H1 (cell line): Measurements from ENCODE around the gene COQ8B. TPM values are rescaled to one million over a fixed set of nuclear protein-coding genes. Genes with fewer than 3 reads are reported as not detected.
"Not testable (repeated sequence)": the region's sequence is repeated elsewhere in the genome, so short reads cannot be mapped to it uniquely, and the experiment has no call there.

Source experiments
- CTCF ChIA-PET: fragments of 300-600 bp; sonication (Branson Sonifier 250); formaldehyde crosslinking; loops from one replicate; lab custom pipeline; 2021; ENCODE audit not compliant: partially characterized antibody; lab: Charles Lee
- POLR2A ChIA-PET: fragments of 300-600 bp; sonication (Branson Sonifier 250); formaldehyde crosslinking; loops from one replicate; lab custom pipeline; 2021; ENCODE audit warnings: inconsistent platforms; ENCODE audit not compliant: partially characterized antibody; lab: Charles Lee
- DNase-seq, 2 experiments: peaks; one replicate each; pipeline versions ENCODE4 v3.0.0 to v3.0.0-alpha.2; 2010 to 2022; ENCODE audit warnings: low spot score in 2 of 2, low read depth in 1 of 2, mixed read lengths in 1 of 2
- FAIRE-seq: peaks from 2 replicates; lab custom pipeline; 2011; peaks lifted over from hg19 to GRCh38; lab: Jason Lieb, UNC
- H2AFZ ChIP-seq: 2 replicates; pipeline ENCODE4 v1.8.1; 2012; ENCODE audit warnings: low read length, inconsistent platforms
- H2AK5ac ChIP-seq: 2 replicates; pipeline ENCODE4 v1.6.1; 2013; ENCODE audit warnings: low read depth, low read length
- H2BK120ac ChIP-seq: replicated peaks from 2 replicates; pipeline ENCODE3; 2013; ENCODE audit warnings: low read depth, low read length, inconsistent platforms
- H2BK12ac ChIP-seq: 2 replicates; pipeline ENCODE4 v1.6.1; 2013; ENCODE audit warnings: low read depth, low read length
- H2BK15ac ChIP-seq: 2 replicates; pipeline ENCODE4 v1.6.1; 2013; ENCODE audit warnings: low read length
- H2BK20ac ChIP-seq: 2 replicates; pipeline ENCODE4 v1.6.1; 2013; ENCODE audit warnings: low read length
- H2BK5ac ChIP-seq: 2 replicates; pipeline ENCODE4 v1.6.1; 2013; ENCODE audit warnings: low read depth, low read length
- H3K14ac ChIP-seq: 2 replicates; pipeline ENCODE4 v1.6.1; 2013; ENCODE audit warnings: inconsistent platforms; ENCODE audit not compliant: insufficient read length
- H3K18ac ChIP-seq: 2 replicates; pipeline ENCODE4 v1.6.1; 2013; ENCODE audit warnings: low read length; ENCODE audit errors: extremely low read depth
- H3K23ac ChIP-seq: 2 replicates; pipeline ENCODE4 v1.6.1; 2013; ENCODE audit warnings: inconsistent platforms; ENCODE audit not compliant: insufficient read length
- H3K23me2 ChIP-seq: 2 replicates; pipeline ENCODE4 v1.6.1; 2013; ENCODE audit warnings: low read depth, low read length
- H3K27ac ChIP-seq: 2 replicates; pipeline ENCODE4 v1.6.1; 2011; ENCODE audit warnings: low read depth, low read length, inconsistent platforms
- H3K27me3 ChIP-seq, 4 experiments: replicated peaks in 1 of 4; 1 replicate in 1 of 4; 2 replicates in 3 of 4; pipeline versions ENCODE4 v1.6.1 to v1.8.1; 2011 to 2013; ENCODE audit warnings: low read length in 3 of 4, mild to moderate bottlenecking in 3 of 4, inconsistent platforms in 2 of 4, mixed read lengths in 2 of 4, moderate library complexity in 1 of 4; ENCODE audit not compliant: control insufficient read depth in 3 of 4, insufficient read depth in 3 of 4; ENCODE audit errors: extremely low read depth in 1 of 4
- H3K36me3 ChIP-seq, 4 experiments: 2 replicates each; pipeline versions ENCODE4 v1.6.1 to v1.8.1; 2011 to 2013; ENCODE audit warnings: mild to moderate bottlenecking in 4 of 4, low read length in 3 of 4, moderate library complexity in 2 of 4, control low read depth in 1 of 4, inconsistent platforms in 1 of 4; ENCODE audit not compliant: insufficient read depth in 4 of 4, control insufficient read depth in 2 of 4
- H3K4ac ChIP-seq: replicated peaks from 2 replicates; pipeline ENCODE3; 2013; ENCODE audit warnings: low read length, low read depth, mixed read lengths, inconsistent platforms; ENCODE audit not compliant: insufficient read length
- H3K4me1 ChIP-seq, 4 experiments: replicated peaks in 1 of 4; 1 replicate in 1 of 4; 2 replicates in 3 of 4; pipeline versions ENCODE4 v1.6.1 to v1.8.1; 2011 to 2013; ENCODE audit warnings: low read length in 3 of 4, inconsistent platforms in 2 of 4, mixed read lengths in 1 of 4; ENCODE audit not compliant: insufficient read depth in 4 of 4, control insufficient read depth in 3 of 4
- H3K4me2 ChIP-seq, 2 experiments: 2 replicates each; pipeline versions ENCODE4 v1.6.1 to v1.8.1; 2011 to 2013; ENCODE audit warnings: low read depth in 2 of 2, low read length in 2 of 2, control low read depth in 1 of 2, inconsistent platforms in 1 of 2, mild to moderate bottlenecking in 1 of 2; ENCODE audit not compliant: insufficient read depth in 1 of 2
- H3K4me3 ChIP-seq, 4 experiments: fragments of 200-600, 300-600 bp in 1 of 4; sonication (generic), shearing (Covaris generic), sonication (Bioruptor Twin) in 1 of 4; 2 replicates each; pipeline versions ENCODE4 v1.5.1 to v1.8.1; 2011 to 2016; ENCODE audit warnings: low read length in 4 of 4, low read depth in 3 of 4, control low read depth in 2 of 4, inconsistent platforms in 2 of 4, mild to moderate bottlenecking in 2 of 4, mixed read lengths in 1 of 4, moderate library complexity in 1 of 4; ENCODE audit not compliant: insufficient read depth in 2 of 4; ENCODE audit errors: extremely low read depth in 1 of 4
- H3K56ac ChIP-seq: replicated peaks from 2 replicates; pipeline ENCODE3; 2013; ENCODE audit warnings: low read depth, mild to moderate bottlenecking, mixed read lengths, low read length, inconsistent platforms; ENCODE audit not compliant: insufficient read length
- H3K79me1 ChIP-seq: 2 replicates; pipeline ENCODE4 v1.6.1; 2013; ENCODE audit warnings: low read depth, low read length, control low read depth
- H3K79me2 ChIP-seq, 2 experiments: 2 replicates each; pipeline versions ENCODE4 v1.6.1 to v1.8.1; 2012 to 2013; ENCODE audit warnings: low read length in 2 of 2, mild to moderate bottlenecking in 2 of 2, inconsistent platforms in 1 of 2; ENCODE audit not compliant: insufficient read depth in 2 of 2, control insufficient read depth in 1 of 2
- H3K9ac ChIP-seq, 4 experiments: replicated peaks in 1 of 4; 1 replicate in 1 of 4; 2 replicates in 3 of 4; pipeline versions ENCODE4 v1.6.1 to v1.8.1; 2011 to 2013; ENCODE audit warnings: low read depth in 3 of 4, low read length in 3 of 4, control low read depth in 2 of 4, mild to moderate bottlenecking in 2 of 4, moderate library complexity in 2 of 4, inconsistent platforms in 1 of 4; ENCODE audit errors: extremely low read depth in 1 of 4
- H3K9me3 ChIP-seq, 2 experiments: 2 replicates each; pipeline versions ENCODE4 v1.6.1 to v1.8.1; 2012 to 2013; ENCODE audit warnings: mild to moderate bottlenecking in 2 of 2, moderate library complexity in 2 of 2, control low read depth in 1 of 2, inconsistent platforms in 1 of 2, low read depth in 1 of 2, low read length in 1 of 2, mixed read lengths in 1 of 2; ENCODE audit not compliant: insufficient read depth in 2 of 2
- H4K20me1 ChIP-seq, 2 experiments: replicated peaks in 1 of 2; 2 replicates each; pipeline versions ENCODE3 to v1.8.1; 2011 to 2013; ENCODE audit warnings: inconsistent platforms in 2 of 2, low read length in 2 of 2, mild to moderate bottlenecking in 1 of 2; ENCODE audit not compliant: insufficient read depth in 2 of 2, control insufficient read depth in 1 of 2
- H4K5ac ChIP-seq: 2 replicates; pipeline ENCODE4 v1.6.1; 2013; ENCODE audit warnings: low read length, low read depth, mixed read lengths, inconsistent platforms; ENCODE audit not compliant: insufficient read length
- H4K8ac ChIP-seq: 2 replicates; pipeline ENCODE4 v1.8.0; 2013; ENCODE audit warnings: mild to moderate bottlenecking, moderate library complexity, low read length, inconsistent platforms; ENCODE audit not compliant: insufficient read depth; ENCODE audit errors: extremely low read depth
- H4K91ac ChIP-seq: replicated peaks from 2 replicates; pipeline ENCODE3; 2013; ENCODE audit warnings: low read length, mixed read lengths, inconsistent platforms; ENCODE audit not compliant: insufficient read length
- WGBS, 2 experiments: shearing (Covaris generic) in 1 of 2; methylation state at CpG; one replicate each; pipeline versions ENCODE4 v1.1.6 to v1.1.7; 2013 to 2015; ENCODE audit warnings: low lambda C conversion rate in 2 of 2, mixed read lengths in 2 of 2, inconsistent platforms in 1 of 2, low coverage in 1 of 2, missing lambda C conversion rate in 1 of 2; ENCODE audit not compliant: insufficient replicate concordance in 2 of 2, insufficient coverage in 1 of 2, insufficient read length in 1 of 2; ENCODE audit errors: extremely low coverage in 1 of 2, missing lambda C conversion rate in 1 of 2; 5-methylcytosine and 5-hydroxymethylcytosine counted together
- polyA plus RNA-seq, 7 experiments: library from polyadenylated mRNA; depleted of rRNA in 3 of 7; stranded (reverse) in 5 of 7; unstranded in 2 of 7; fragments of >200 nt in 5 of 7; fragments of 200-250 nt in 2 of 7; gene quantifications; 1 replicate in 5 of 7; 2 replicates in 1 of 7; 4 replicates in 1 of 7; pipeline versions ENCODE4 v1.2.1 to v1.2.3, GENCODE V29; 2011 to 2013; ENCODE audit warnings: missing spikeins in 2 of 7, mixed read lengths in 2 of 7
- total RNA-seq: library from RNA; stranded (reverse); fragmentation: NEBNext Ultra II Directional; extraction: Animal tissue kit (Norgen Biotek cat#: 25700); gene quantifications from 2 replicates; pipeline ENCODE4 v1.2.1, GENCODE V29; 2021

Gene COQ8B
- total and polyA plus RNA-seq, 2 of the 8 experiments (the other 6 are each of a cell fraction or from before 2014, with no cell fraction given), result 41.7 to 46.1 TPM

GRCh38 chr19:40655684-40656083, 61.0 kb downstream of the COQ8B start:
- CTCF ChIA-PET, result interaction anchor here (1.2 to 3.4 kb wide), 3 partner anchors 47 to 66 kb away, joined by 3 to 11 read pairs (median 3); no protein-coding TSS in a partner anchor
- H3K4me3 ChIP-seq, H4K5ac ChIP-seq, H3K4me2 ChIP-seq, H4K20me1 ChIP-seq, H3K9me3 ChIP-seq, H3K9ac ChIP-seq, H3K4ac ChIP-seq, H4K8ac ChIP-seq, H2BK15ac ChIP-seq, H3K56ac ChIP-seq, H3K18ac ChIP-seq, H3K23ac ChIP-seq, H2BK12ac ChIP-seq, H2BK20ac ChIP-seq, H3K27me3 ChIP-seq, H2AK5ac ChIP-seq, H3K79me1 ChIP-seq, POLR2A ChIA-PET, H3K36me3 ChIP-seq, H3K14ac ChIP-seq, H3K27ac ChIP-seq, H3K23me2 ChIP-seq, H3K4me1 ChIP-seq, H4K91ac ChIP-seq, FAIRE-seq, H3K79me2 ChIP-seq, H2BK120ac ChIP-seq, DNase-seq, H2AFZ ChIP-seq, H2BK5ac ChIP-seq: not testable (repeated sequence)
- WGBS, 2 experiments, result 89% methylated on average over 7 of the region's 7 CpGs; no CpG with 5 or more reads in 1 of the 2 experiments

- H4K8ac ChIP-seq, H3K4me3 ChIP-seq, H2AFZ ChIP-seq, FAIRE-seq, H3K23me2 ChIP-seq, H2BK15ac ChIP-seq, H2BK20ac ChIP-seq, H3K79me2 ChIP-seq, H3K4me1 ChIP-seq, H3K36me3 ChIP-seq, H2AK5ac ChIP-seq, H2BK5ac ChIP-seq, H3K4me2 ChIP-seq, H3K14ac ChIP-seq, H4K20me1 ChIP-seq, H3K27me3 ChIP-seq, H3K9me3 ChIP-seq, H3K79me1 ChIP-seq, H3K4ac ChIP-seq, H2BK12ac ChIP-seq, H3K56ac ChIP-seq, DNase-seq, H3K18ac ChIP-seq, H2BK120ac ChIP-seq, H3K27ac ChIP-seq, H3K9ac ChIP-seq, H4K5ac ChIP-seq, H4K91ac ChIP-seq, H3K23ac ChIP-seq: not testable (repeated sequence)
- 90% methylated on average over 11 of the region's 11 CpGs; no CpG with 5 or more reads in 1 of the 2 experiments for WGBS, 2 experiments
- POLR2A ChIA-PET, result interaction anchor here (1.5 kb wide), 1 partner anchor 10 kb away, joined by 3 read pairs; no protein-coding TSS in a partner anchor
- CTCF ChIA-PET, result interaction anchor here (1.1 to 3.0 kb wide), 5 partner anchors 8 to 50 kb away, joined by 3 to 15 read pairs (median 5); no protein-coding TSS in a partner anchor
Observed at GRCh38 chr19:40652303-40652702, 64.4 kb downstream of the COQ8B start.
